AG04449 (cell line): Measurements from ENCODE around the gene RPS17.

Source experiments
- CTCF ChIA-PET: fragments of 350-600 bp; formaldehyde crosslinking; extraction: SDS; loops from one replicate; lab custom pipeline; 2021; ENCODE audit warnings: antibody characterized with exemption; lab: Yijun Ruan, JAX
- POLR2A ChIA-PET: fragments of 400-600, 350-600 bp; formaldehyde crosslinking; extraction: SDS; loops from one replicate; lab custom pipeline; 2020; ENCODE audit warnings: antibody characterized with exemption, inconsistent platforms; lab: Yijun Ruan, JAX
- DNase-seq: peaks from one replicate; pipeline ENCODE4 v3.0.0-alpha.2; 2010; ENCODE audit warnings: low read depth, low spot score
- H3K4me3 ChIP-seq: 2 replicates; pipeline ENCODE4 v1.5.1; 2011; ENCODE audit warnings: low read depth, mild to moderate bottlenecking, control low read depth, low read length
- TF ChIP-seq, protein P1 (sequence below): IDR thresholded peaks from one replicate; pipeline ENCODE4 v1.5.1; 2011; ENCODE audit warnings: mild to moderate bottlenecking, moderate library complexity, low read length, control low read depth, inconsistent platforms; ENCODE audit not compliant: insufficient read depth; ENCODE audit errors: missing control alignments

RPS17 gene

GRCh38 chr15:82545002-82545401, 4.7 kb upstream of the RPS17 start:
- CTCF ChIA-PET, result interaction anchor here (0.6 to 7.8 kb wide), 2 partner anchors 15 to 197 kb away, joined by 3 to 106 read pairs; no protein-coding TSS in a partner anchor
- DNase-seq, result no peak
- TF ChIP-seq, protein P1, sequence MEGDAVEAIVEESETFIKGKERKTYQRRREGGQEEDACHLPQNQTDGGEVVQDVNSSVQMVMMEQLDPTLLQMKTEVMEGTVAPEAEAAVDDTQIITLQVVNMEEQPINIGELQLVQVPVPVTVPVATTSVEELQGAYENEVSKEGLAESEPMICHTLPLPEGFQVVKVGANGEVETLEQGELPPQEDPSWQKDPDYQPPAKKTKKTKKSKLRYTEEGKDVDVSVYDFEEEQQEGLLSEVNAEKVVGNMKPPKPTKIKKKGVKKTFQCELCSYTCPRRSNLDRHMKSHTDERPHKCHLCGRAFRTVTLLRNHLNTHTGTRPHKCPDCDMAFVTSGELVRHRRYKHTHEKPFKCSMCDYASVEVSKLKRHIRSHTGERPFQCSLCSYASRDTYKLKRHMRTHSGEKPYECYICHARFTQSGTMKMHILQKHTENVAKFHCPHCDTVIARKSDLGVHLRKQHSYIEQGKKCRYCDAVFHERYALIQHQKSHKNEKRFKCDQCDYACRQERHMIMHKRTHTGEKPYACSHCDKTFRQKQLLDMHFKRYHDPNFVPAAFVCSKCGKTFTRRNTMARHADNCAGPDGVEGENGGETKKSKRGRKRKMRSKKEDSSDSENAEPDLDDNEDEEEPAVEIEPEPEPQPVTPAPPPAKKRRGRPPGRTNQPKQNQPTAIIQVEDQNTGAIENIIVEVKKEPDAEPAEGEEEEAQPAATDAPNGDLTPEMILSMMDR, result no peak
- POLR2A ChIA-PET, result no interaction called here
- no peak overlapping the region for H3K4me3 ChIP-seq

DNA sequence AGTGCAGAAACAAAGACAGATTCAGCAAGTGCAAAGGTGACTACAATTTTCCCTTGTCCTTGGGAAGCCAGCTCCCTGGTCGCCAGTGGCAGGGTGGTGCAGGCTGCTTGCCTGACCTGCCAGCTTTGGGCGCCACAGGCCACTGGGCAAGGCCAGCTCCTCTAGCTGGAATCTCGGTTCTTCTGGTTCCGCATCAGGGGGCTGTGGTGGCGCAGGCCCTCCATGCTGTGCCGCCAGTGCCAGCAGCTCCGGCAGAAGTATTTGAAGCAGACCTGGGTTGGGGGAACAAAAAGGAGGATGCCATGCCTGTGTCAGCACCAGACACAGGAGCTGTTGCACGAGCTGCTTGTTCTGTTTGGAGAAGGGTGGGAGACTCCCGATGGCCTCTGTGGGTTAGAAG, 4.2 kb upstream of the RPS17 start:
- ChIA-PET POLR2A (no interaction called here), CTCF (interaction anchor here (0.6 to 7.8 kb wide), 2 partner anchors 15 to 197 kb away, joined by 3 to 106 read pairs; no protein-coding TSS in a partner anchor)
- H3K4me3 ChIP-seq, result no peak overlapping the region
- DNase-seq, result no peak
- TF ChIP-seq, protein P1, result no peak

DNA sequence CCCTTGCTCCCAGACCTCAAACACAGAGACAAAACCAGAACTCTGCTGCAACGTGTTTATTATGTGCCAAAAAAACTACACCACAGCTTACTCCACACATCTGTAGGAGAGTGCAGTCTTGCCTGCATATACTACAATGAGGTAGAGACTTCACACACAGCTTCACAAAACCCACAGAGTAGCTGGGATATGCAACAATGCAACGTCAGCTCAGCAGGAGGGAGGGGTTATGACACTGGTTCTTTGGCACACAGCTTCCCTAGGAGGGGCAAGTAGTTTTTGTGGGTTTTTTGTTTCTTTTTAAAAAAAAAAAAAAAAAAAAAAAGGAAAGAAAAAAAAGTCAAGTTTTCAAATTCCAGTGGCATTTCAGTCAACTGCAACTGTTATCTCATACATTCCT, 2.9 kb upstream of the RPS17 start:
- ChIA-PET POLR2A (interaction anchor here (0.6 to 1.0 kb wide), 3 partner anchors 23 to 30 kb away, joined by 3 to 4 read pairs (median 3); no protein-coding TSS in a partner anchor), CTCF (interaction anchor here (0.7 to 7.8 kb wide), 6 partner anchors 10 to 457 kb away, joined by 3 to 106 read pairs (median 4); no protein-coding TSS in a partner anchor)
- no peak overlapping the region for H3K4me3 ChIP-seq
- TF ChIP-seq, protein P1, result no peak
- peak; percentile 75 for DNase-seq

DNA sequence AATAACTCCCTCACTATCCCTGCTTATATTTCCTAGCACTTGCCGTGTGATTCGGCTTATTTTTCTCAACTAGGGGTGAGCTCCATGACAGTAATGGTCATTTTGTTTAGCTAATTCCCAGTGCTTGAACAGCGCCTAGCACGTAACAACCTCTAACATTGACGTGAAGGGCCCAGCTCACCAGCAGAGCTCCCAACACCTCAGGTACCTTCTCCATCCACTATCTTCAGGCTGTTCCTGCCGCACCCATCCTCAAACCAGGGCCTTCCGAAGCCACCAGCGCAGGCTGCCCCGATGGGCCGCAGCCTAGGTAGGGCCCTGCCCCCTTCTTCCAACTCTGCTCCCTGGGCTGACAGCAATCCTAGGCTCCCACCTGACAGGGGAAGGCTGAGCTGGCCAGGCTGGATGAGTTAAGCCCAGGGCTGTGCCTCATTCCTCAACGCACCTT, 751 bp upstream of the RPS17 start:
- DNase-seq, result no peak
- ChIA-PET CTCF (interaction anchor here (0.7 to 7.8 kb wide), 14 partner anchors 8 to 469 kb away, joined by 3 to 106 read pairs (median 11); no protein-coding TSS in a partner anchor), POLR2A (interaction anchor here (0.6 to 2.7 kb wide), 16 partner anchors 8 to 470 kb away, joined by 3 to 26 read pairs (median 6); partner anchors contain the start of genes C15orf40 and RAMAC)
- peak overlapping the region; percentile 98 for H3K4me3 ChIP-seq
- TF ChIP-seq, protein P1, result no peak

- CTCF ChIA-PET, result interaction anchor here (0.7 to 7.8 kb wide), 21 partner anchors 9 to 478 kb away, joined by 3 to 106 read pairs (median 4); partner anchors contain the start of genes C15orf40 and RAMAC
- TF ChIP-seq, protein P1, result no peak
- H3K4me3 ChIP-seq, result peak overlapping the region; percentile 98
- DNase-seq, result no peak
- POLR2A ChIA-PET, result interaction anchor here (1.0 to 2.7 kb wide), 12 partner anchors 9 to 472 kb away, joined by 3 to 26 read pairs (median 7); partner anchors contain the start of genes C15orf40 and RAMAC
Observed at GRCh38 chr15:82539691-82540054, 584 bp downstream of the RPS17 start.
